Hematopoietic multipotent progenitor cell treated with erythropoietin and hydrocortisone succinate and interleukin-3 and kit ligand, for 8 days (in vitro differentiated cells): ENCODE measurements around the gene SAP25.
A peak's percentile ranks its signal among the peaks of the same experiment; 100 is the strongest.

Experiments used
- DNase-seq: peaks from one replicate; pipeline ENCODE4 v3.0.0-alpha.2; 2015

Gene SAP25

GRCh38 chr7:100591596-100591995, 17.9 kb upstream of the SAP25 start:
- no peak for DNase-seq

GRCh38 chr7:100590077-100590737, 16.5 kb upstream of the SAP25 start:
- no peak for DNase-seq

DNA sequence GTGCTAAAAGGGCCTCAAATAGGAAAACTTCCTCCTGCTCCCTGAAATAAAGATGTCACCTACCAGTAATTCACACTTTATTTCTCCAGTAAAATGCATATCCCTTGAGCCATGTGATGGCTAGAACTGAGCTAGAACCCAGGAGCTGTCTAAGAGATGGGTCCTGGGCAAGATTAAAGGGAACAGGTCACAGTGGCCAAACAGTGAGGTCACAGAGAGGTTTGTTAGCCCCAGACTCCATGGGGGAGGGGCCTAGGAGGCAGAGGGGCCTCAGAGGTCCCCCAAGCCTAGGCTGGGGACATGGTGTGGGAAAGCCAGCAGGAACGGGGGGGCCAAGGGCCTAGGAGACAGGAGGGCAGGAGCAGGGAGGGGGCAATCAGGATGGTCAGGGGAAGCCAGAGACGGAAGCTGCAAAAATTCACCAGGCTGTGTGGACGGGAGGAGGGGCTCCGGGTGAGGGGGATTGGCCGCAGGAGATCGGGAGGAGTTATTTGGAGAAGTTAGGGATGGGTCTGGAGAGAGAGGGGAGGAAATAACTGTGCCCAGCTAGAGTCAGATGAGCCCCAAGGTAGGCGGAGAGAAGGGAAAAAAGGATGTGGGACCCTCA, 15.7 kb upstream of the SAP25 start:
- no peak for DNase-seq

DNA sequence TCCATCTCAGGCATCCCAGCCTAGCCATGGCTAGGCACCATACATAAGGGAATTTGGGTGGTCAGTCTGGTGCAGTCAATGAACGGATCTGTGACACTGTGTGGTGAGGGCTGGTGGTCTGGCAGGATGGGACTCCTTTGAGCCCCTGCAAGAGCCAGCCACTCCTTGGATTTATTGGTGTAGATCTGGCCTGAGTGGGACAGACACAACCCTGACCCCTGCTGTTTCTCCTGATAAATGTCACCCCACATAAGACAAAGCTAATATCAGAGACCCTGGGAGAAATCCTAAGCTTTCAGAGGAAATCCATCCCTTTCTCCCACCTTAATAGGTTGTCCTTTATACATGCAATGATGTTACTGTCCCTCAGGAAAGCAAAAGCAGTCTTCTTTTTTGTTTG, 14.7 kb upstream of the SAP25 start:
- peak; percentile 62 for DNase-seq

GRCh38 chr7:100586266-100587025, 12.7 kb upstream of the SAP25 start, which contains the start of gene FBXO24:
FBXO24 (plus strand) TSS chr7:100586328; CDS start chr7:100586626, 298 bp downstream.
- DNase-seq = peak; percentile 100

DNA sequence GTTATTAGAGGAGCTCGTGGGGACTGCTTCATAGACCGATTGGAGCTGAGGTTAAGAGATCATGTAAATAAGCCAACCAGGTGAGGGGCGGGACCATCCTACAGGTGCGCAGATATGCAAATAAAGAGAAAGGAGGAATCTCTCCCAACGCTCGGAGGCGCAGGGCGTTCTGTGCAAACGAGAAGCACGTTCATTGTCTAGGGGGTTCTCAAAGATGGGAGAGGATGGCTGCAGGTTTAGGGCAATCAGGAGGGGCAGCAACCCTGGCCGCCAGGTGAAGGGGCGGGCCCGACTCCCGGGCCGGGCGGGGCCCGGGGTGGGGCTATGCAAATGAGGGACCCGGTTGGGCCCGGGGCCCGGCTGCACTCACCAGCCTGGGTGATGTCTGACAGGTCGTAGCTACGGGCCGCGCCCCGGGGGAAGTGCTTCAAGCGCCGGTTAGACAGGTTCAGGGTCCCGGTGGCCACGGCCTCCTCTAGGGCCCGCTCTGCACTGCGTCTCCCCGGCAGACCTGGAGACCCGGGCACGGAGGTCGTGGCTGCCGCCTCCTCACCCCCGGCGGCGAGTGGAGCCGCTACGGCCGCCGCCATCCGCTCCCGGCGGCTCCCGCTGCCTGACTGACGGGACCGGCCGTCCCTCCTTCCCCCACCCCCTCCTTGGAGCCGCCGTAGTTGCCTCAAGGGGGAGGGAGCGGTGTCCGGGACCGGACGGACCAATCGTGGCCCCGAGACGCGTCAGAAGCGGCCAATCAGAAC, 12.0 kb upstream of the SAP25 start, which contains the start of gene LRCH4:
LRCH4 (minus strand) TSS at position 619 of the 755 bp plus-strand sequence; CDS start at position 590, 29 bp downstream.
- DNase-seq = no peak

GRCh38 chr7:100584683-100585510, 11.2 kb upstream of the SAP25 start:
- peak; percentile 26 for DNase-seq

- no peak for DNase-seq
Measured at GRCh38 chr7:100584054-100584682, 10.5 kb upstream of the SAP25 start.

DNA sequence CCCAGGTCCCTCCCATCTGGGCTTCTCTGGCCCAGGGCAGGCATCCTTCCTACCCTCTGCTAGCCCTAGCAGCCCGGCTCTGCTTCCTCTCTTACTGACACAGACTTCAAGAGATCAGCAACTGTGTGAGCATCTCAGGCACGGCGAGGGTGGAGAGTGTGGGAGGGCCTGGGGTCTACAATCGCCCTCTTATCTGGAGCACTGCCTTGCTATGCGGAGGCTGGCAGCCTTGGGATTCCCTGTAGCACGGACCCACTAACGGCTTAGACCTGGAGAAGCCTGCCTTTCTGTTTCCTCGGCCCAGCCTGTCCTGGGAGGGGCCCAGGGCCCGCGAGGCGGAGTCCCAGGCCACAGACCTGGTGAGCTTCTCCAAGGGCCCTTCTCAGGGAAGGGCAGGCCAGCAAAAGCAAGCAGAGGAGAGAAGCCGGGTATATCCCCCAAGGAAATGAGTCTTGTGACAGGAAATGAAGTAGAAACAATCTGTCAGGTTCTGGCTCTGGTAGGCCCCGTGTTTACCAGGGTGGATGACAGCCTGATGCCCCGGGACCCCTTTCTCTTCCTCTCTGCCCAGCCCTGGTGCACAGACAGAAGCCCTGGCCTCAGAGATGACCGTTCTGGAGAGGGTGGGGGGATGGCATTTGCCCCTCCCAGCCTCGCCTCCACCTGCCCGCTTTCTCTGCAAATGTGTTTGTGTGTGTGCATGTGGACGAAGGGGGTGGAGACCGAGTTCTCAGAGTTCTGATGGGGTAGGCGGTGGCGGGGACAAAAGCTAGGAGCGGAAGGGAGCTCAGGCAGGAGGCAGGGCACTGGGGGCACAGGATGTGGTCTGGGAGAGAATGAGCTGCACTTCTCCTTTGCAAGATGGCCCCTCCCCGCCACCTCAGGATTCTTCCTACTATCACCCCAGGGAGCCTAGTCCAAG, 9.7 kb upstream of the SAP25 start:
- DNase-seq = peak; percentile 71

DNA sequence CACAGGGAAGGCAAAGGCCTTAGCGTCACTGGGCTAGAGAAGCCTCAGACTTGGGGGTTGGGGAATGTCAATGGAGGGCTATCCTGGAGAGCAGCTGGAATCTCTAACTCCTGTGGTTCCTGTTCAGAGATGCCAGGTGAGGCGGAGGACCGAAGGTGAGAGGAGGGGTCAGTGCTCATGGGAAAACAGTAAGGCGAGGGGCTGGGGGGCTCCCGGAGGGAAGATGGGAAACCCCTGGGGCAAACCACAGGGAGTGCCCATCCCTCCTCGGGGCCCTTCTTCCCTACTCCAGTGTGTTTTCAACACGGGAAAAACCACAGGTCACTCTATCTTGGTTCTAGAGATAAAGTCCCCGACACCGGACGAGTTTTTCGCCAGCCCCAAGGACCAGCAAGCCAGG, 8.9 kb upstream of the SAP25 start:
- DNase-seq = no peak

GRCh38 chr7:100582041-100582579, 8.4 kb upstream of the SAP25 start:
- no peak for DNase-seq

GRCh38 chr7:100580466-100581283, 7.0 kb upstream of the SAP25 start:
- no peak for DNase-seq

GRCh38 chr7:100578246-100579183, 4.8 kb upstream of the SAP25 start:
- no peak for DNase-seq

- no peak for DNase-seq
Measured at GRCh38 chr7:100577507-100577906, 3.8 kb upstream of the SAP25 start.

DNA sequence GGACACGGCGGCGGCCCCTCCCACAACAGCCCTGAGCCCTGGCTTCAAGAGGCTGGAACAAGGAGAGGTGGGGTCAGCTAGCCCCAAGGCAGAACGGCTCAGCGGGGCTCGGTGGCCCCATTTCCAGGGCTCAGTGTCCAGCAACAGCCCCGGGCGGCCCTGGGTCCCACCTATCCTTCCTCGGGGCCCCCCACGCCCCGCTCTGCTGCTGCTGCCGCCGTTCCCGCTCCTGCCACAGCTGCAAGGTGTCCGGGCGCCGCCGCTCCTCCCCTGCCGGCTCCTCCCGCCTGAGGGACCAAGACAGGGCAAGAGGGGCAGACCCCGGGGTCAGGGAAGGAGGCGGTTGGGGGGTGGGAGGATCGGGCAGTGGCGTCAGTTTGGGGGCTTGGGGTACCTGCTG, 3.4 kb upstream of the SAP25 start:
- no peak for DNase-seq

GRCh38 chr7:100576384-100576993, 2.8 kb upstream of the SAP25 start:
- DNase-seq = no peak

- DNase-seq = no peak
Measured at GRCh38 chr7:100575746-100576383, 2.2 kb upstream of the SAP25 start.
